Measurements from ENCODE around the gene SAA1.

DNA sequence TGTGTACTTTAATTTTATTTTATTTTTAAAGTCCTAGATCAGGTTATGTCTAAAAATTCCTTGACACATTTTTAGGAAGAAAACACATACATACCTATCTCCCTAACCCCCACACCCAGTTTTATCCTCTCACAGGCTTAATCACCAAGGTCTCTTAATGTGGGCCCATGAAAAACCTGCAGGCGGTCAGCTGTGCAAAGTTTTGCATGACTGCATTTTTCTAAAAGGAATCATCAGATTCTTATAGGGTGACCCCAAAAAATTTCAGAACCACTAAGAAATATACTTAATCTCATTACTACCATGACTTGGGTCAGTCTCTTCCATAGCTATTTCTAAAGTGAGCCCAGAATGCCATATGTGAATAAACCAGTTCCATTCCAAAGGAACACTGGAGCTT is 19.8 kb downstream of the SAA1 start:
- no peak for TF ChIP-seq CTCF (IDR thresholded peaks at IDR 0.05)
- no peak for TF ChIP-seq ZFX (IDR thresholded peaks at IDR 0.05; ENCODE audit: borderline replicate concordance)
